OCI-LY1 (cell line): ENCODE data around the gene FAAP100.

Source experiments
- H2AFZ ChIP-seq: fragments of 200-600 bp; sonication (generic), shearing (Covaris generic); 2 replicates; pipeline ENCODE4 v1.6.0; 2014; ENCODE audit warnings: antibody characterized with exemption, mild to moderate bottlenecking, low read length
- H3F3A ChIP-seq: fragments of 200-600 bp; sonication (generic), shearing (Covaris generic); 2 replicates; pipeline ENCODE4 v1.6.0; 2014; ENCODE audit warnings: mild to moderate bottlenecking, antibody characterized with exemption, low read length, moderate library complexity; ENCODE audit not compliant: insufficient read depth
- H3K27ac ChIP-seq: fragments of 200-600 bp; sonication (generic); 2 replicates; pipeline ENCODE4 v1.5.1; 2014; ENCODE audit warnings: low read length, mixed run types, mild to moderate bottlenecking, low read depth; ENCODE audit not compliant: poor library complexity, severe bottlenecking
- H3K27me3 ChIP-seq: fragments of 200-600 bp; sonication (generic); 2 replicates; pipeline ENCODE4 v1.6.0; 2014; ENCODE audit warnings: antibody characterized with exemption, mild to moderate bottlenecking, low read length, moderate library complexity; ENCODE audit not compliant: insufficient read depth
- H3K36me3 ChIP-seq: fragments of 200-600 bp; sonication (generic); 2 replicates; pipeline ENCODE4 v1.6.1; 2014; ENCODE audit warnings: mild to moderate bottlenecking, antibody characterized with exemption, low read length, moderate library complexity, mixed read lengths; ENCODE audit not compliant: insufficient read depth
- H3K4me1 ChIP-seq: fragments of 200-600 bp; sonication (generic); 2 replicates; pipeline ENCODE4 v1.5.1; 2014; ENCODE audit warnings: mild to moderate bottlenecking, low read length, moderate library complexity; ENCODE audit not compliant: insufficient read depth, severe bottlenecking
- H3K4me2 ChIP-seq: fragments of 200-600 bp; sonication (generic), shearing (Covaris generic); 2 replicates; pipeline ENCODE4 v1.6.1; 2014; ENCODE audit warnings: low read length
- H3K4me3 ChIP-seq: fragments of 200-600 bp; sonication (generic); 2 replicates; pipeline ENCODE4 v1.5.1; 2014; ENCODE audit warnings: low read length, low read depth, mild to moderate bottlenecking, mixed read lengths; ENCODE audit not compliant: poor library complexity, severe bottlenecking
- H3K79me2 ChIP-seq: fragments of 200-600 bp; shearing (Covaris generic); 2 replicates; pipeline ENCODE4 v1.6.1; 2016; ENCODE audit warnings: mixed run types, low read length, mixed read lengths; ENCODE audit not compliant: insufficient read depth
- H3K9ac ChIP-seq: fragments of 200-600 bp; sonication (generic), shearing (Covaris generic); 2 replicates; pipeline ENCODE4 v1.6.1; 2014; ENCODE audit warnings: mild to moderate bottlenecking, low read length, mixed read lengths
- H3K9me2 ChIP-seq: fragments of 200-600 bp; sonication (generic), shearing (Covaris generic); 2 replicates; pipeline ENCODE4 v1.6.1; 2014; ENCODE audit warnings: low read depth, mild to moderate bottlenecking, low read length, mixed read lengths
- H3K9me3 ChIP-seq: fragments of 200-600 bp; shearing (Covaris generic); 2 replicates; pipeline ENCODE4 v1.6.1; 2014; ENCODE audit warnings: low read length, mixed read lengths
- H4K20me1 ChIP-seq: fragments of 200-600 bp; sonication (generic), shearing (Covaris generic); 2 replicates; pipeline ENCODE4 v1.6.0; 2016; ENCODE audit warnings: mild to moderate bottlenecking, low read length; ENCODE audit not compliant: insufficient read depth
- CTCF ChIP-seq: fragments of 200-600 bp; sonication (generic), shearing (Covaris generic); IDR thresholded peaks from 2 replicates; pipeline ENCODE4 v1.5.1; 2017; ENCODE audit warnings: mild to moderate bottlenecking, antibody characterized with exemption, low read length, moderate library complexity, mixed read lengths
- EZH2 ChIP-seq: fragments of 200-600 bp; sonication (generic), shearing (Covaris generic); IDR thresholded peaks from 2 replicates; pipeline ENCODE4 v1.8.0; 2017; ENCODE audit warnings: borderline replicate concordance, mixed run types, mild to moderate bottlenecking, antibody characterized with exemption, low read length, moderate library complexity, mixed read lengths

The FAAP100 gene

GRCh38 chr17:81526662-81527571, 25.2 kb downstream of the FAAP100 start:
- Histone ChIP-seq H3F3A (no peaks in the 10 kb centered on the region), H3K4me1 (no peaks in the 10 kb centered on the region), H3K4me2 (no peak overlapping the region), H3K36me3 (no peaks in the 10 kb centered on the region), H3K27me3 (peaks cover 37% of the 10 kb centered on the region; the same call in 1 of the 2 replicates), H3K27ac (no peak overlapping the region), H2AFZ (no peak overlapping the region), H3K4me3 (no peak overlapping the region), H3K9ac (no peak overlapping the region), H3K9me2 (no peaks in the 10 kb centered on the region), H3K79me2 (no peaks in the 10 kb centered on the region), H3K9me3 (no peaks in the 10 kb centered on the region), H4K20me1 (no peaks in the 10 kb centered on the region)
- TF ChIP-seq CTCF = no peak
- no peak for TF ChIP-seq EZH2

GRCh38 chr17:81524865-81525159, 27.3 kb downstream of the FAAP100 start:
- H3K4me2 ChIP-seq = no peak overlapping the region
- H3K9me3 ChIP-seq = no peaks in the 10 kb centered on the region
- H3K4me1 ChIP-seq = peaks cover 3% of the 10 kb centered on the region
- H3K36me3 ChIP-seq = no peaks in the 10 kb centered on the region
- H3K9ac ChIP-seq = no peak overlapping the region
- H3K27ac ChIP-seq = no peak overlapping the region
- no peaks in the 10 kb centered on the region for H3K79me2 ChIP-seq
- no peak for TF ChIP-seq CTCF
- TF ChIP-seq EZH2 = no peak
- peaks cover 37% of the 10 kb centered on the region; the same call in 1 of the 2 replicates for H3K27me3 ChIP-seq
- H3K9me2 ChIP-seq = no peaks in the 10 kb centered on the region
- no peaks in the 10 kb centered on the region for H4K20me1 ChIP-seq
- H2AFZ ChIP-seq = no peak overlapping the region
- H3F3A ChIP-seq = no peaks in the 10 kb centered on the region
- no peak overlapping the region for H3K4me3 ChIP-seq

GRCh38 chr17:81524039-81524864, 27.9 kb downstream of the FAAP100 start:
- Histone ChIP-seq H3K27me3 (peaks cover 35% of the 10 kb centered on the region; the same call in 1 of the 2 replicates), H3K4me3 (no peak overlapping the region), H3K9me3 (no peaks in the 10 kb centered on the region), H3K4me2 (no peak overlapping the region), H4K20me1 (no peaks in the 10 kb centered on the region), H3F3A (no peaks in the 10 kb centered on the region), H3K36me3 (no peaks in the 10 kb centered on the region), H3K79me2 (no peaks in the 10 kb centered on the region), H2AFZ (no peak overlapping the region), H3K27ac (no peak overlapping the region), H3K9ac (no peak overlapping the region), H3K9me2 (no peaks in the 10 kb centered on the region), H3K4me1 (peaks cover 9% of the 10 kb centered on the region)
- TF ChIP-seq CTCF (no peak), EZH2 (no peak)
